GM12872 (cell line): Measurements from ENCODE around the gene ENTPD6.

ENCODE experiments used
- CTCF ChIP-seq: IDR thresholded peaks from 3 replicates; pipeline ENCODE4 v1.5.1; 2011; ENCODE audit warnings: low read depth, mild to moderate bottlenecking, low read length, moderate library complexity; ENCODE audit not compliant: insufficient read depth

ENTPD6 gene

GRCh38 chr20:25274891-25275812 is 79.6 kb downstream of the ENTPD6 start:
- no peak for TF ChIP-seq CTCF

GRCh38 chr20:25275813-25276532 is 80.5 kb downstream of the ENTPD6 start:
- TF ChIP-seq CTCF = no peak
